ENCODE data around the gene CXADR.

The CXADR gene

GRCh38 chr21:17583898-17584297, 71.1 kb downstream of the CXADR start:
- H3K27ac ChIP-seq = no peak overlapping the region
- TF ChIP-seq CTCF (IDR thresholded peaks at IDR 0.05) (no peak), ZFX (IDR thresholded peaks at IDR 0.05; ENCODE audit: borderline replicate concordance) (no peak)

GRCh38 chr21:17585875-17586450, 73.1 kb downstream of the CXADR start:
- no peak for TF ChIP-seq ZFX (IDR thresholded peaks at IDR 0.05; ENCODE audit: borderline replicate concordance)
- TF ChIP-seq CTCF (IDR thresholded peaks at IDR 0.05) = peak; percentile 83
- H3K27ac ChIP-seq = no peak overlapping the region

- TF ChIP-seq CTCF (IDR thresholded peaks at IDR 0.05) = no peak
- no peak for TF ChIP-seq ZFX (IDR thresholded peaks at IDR 0.05; ENCODE audit: borderline replicate concordance)
- H3K27ac ChIP-seq = no peak overlapping the region
These were observed 77.6 kb downstream of the CXADR start for GRCh38 chr21:17590430-17590829.

- TF ChIP-seq ZFX (IDR thresholded peaks at IDR 0.05; ENCODE audit: borderline replicate concordance) = no peak
- no peak for TF ChIP-seq CTCF (IDR thresholded peaks at IDR 0.05)
These were observed 84.8 kb downstream of the CXADR start for GRCh38 chr21:17597680-17598079.

GRCh38 chr21:17598437-17598836, 85.6 kb downstream of the CXADR start:
- no peak overlapping the region for H3K27ac ChIP-seq
- TF ChIP-seq ZFX (IDR thresholded peaks at IDR 0.05; ENCODE audit: borderline replicate concordance) = no peak
- TF ChIP-seq CTCF (IDR thresholded peaks at IDR 0.05) = no peak

More at GRCh38 chr21:17597680-17598079, 84.8 kb downstream of the CXADR start:
- no peak overlapping the region for H3K27ac ChIP-seq

GRCh38 chr21:17602874-17603273, 90.0 kb downstream of the CXADR start:
- H3K27ac ChIP-seq = no peak overlapping the region
- TF ChIP-seq CTCF (IDR thresholded peaks at IDR 0.05) = no peak
- no peak for TF ChIP-seq ZFX (IDR thresholded peaks at IDR 0.05; ENCODE audit: borderline replicate concordance)

- TF ChIP-seq CTCF (IDR thresholded peaks at IDR 0.05) (no peak), ZFX (IDR thresholded peaks at IDR 0.05; ENCODE audit: borderline replicate concordance) (no peak)
- peak overlapping the region; percentile 44 for H3K27ac ChIP-seq
These were observed 94.8 kb downstream of the CXADR start for GRCh38 chr21:17607684-17608083.

Data from 22Rv1 (cell line).